Measurements from ENCODE around the gene GPHN. TPM values are rescaled to one million over a fixed set of nuclear protein-coding genes. Genes with fewer than 3 reads are reported as not detected.
A peak's percentile ranks its signal among the peaks of the same experiment; 100 is the strongest.

Gene GPHN
- total RNA-seq, 2 experiments from 2014 or later = 10.0 to 10.7 TPM

GRCh38 chr14:66645716-66646115, 137.8 kb downstream of the GPHN start:
- no peak for DNase-seq
- no peak for ATAC-seq (ENCODE audit: poor library complexity)
- Histone ChIP-seq H3K4me3 (ENCODE audit: low read length) (no peak overlapping the region), H3K4me1 (ENCODE audit: insufficient read depth, low read length) (no peaks in the 10 kb centered on the region), H3K27ac (ENCODE audit: low read depth in 1 of 2, low read length in 2 of 2) (no peak overlapping the region), H3K9me3 (ENCODE audit: control insufficient read depth in 1 of 2, insufficient read depth in 1 of 2, low read length in 2 of 2) (peaks cover 0 to 4% of the 10 kb centered on the region in 2 experiments), H3K27me3 (ENCODE audit: control insufficient read depth in 1 of 2, insufficient read depth in 2 of 2, low read length in 2 of 2) (no peaks in the 10 kb centered on the region), H3K36me3 (ENCODE audit: insufficient read depth, low read length) (no peaks in the 10 kb centered on the region)
- H3K4me3 Mint-ChIP-seq = no peak overlapping the region
- H3K36me3 Mint-ChIP-seq (ENCODE audit: low read depth) = peaks cover 6% of the 10 kb centered on the region
- H3K27ac Mint-ChIP-seq = no peak overlapping the region
- ChIA-PET CTCF (no interaction called here), POLR2A (no interaction called here)
- intact Hi-C loops (cut with DNase I, micrococcal nuclease) = no loop called here
- no peaks in the 10 kb centered on the region for H3K27me3 Mint-ChIP-seq
- TF ChIP-seq, protein P1, sequence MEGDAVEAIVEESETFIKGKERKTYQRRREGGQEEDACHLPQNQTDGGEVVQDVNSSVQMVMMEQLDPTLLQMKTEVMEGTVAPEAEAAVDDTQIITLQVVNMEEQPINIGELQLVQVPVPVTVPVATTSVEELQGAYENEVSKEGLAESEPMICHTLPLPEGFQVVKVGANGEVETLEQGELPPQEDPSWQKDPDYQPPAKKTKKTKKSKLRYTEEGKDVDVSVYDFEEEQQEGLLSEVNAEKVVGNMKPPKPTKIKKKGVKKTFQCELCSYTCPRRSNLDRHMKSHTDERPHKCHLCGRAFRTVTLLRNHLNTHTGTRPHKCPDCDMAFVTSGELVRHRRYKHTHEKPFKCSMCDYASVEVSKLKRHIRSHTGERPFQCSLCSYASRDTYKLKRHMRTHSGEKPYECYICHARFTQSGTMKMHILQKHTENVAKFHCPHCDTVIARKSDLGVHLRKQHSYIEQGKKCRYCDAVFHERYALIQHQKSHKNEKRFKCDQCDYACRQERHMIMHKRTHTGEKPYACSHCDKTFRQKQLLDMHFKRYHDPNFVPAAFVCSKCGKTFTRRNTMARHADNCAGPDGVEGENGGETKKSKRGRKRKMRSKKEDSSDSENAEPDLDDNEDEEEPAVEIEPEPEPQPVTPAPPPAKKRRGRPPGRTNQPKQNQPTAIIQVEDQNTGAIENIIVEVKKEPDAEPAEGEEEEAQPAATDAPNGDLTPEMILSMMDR (IDR thresholded peaks at IDR 0.05) = no peak
- H3K4me1 Mint-ChIP-seq (ENCODE audit: low read depth) = peaks cover 29% of the 10 kb centered on the region
- H3K9me3 Mint-ChIP-seq = no peaks in the 10 kb centered on the region

DNA sequence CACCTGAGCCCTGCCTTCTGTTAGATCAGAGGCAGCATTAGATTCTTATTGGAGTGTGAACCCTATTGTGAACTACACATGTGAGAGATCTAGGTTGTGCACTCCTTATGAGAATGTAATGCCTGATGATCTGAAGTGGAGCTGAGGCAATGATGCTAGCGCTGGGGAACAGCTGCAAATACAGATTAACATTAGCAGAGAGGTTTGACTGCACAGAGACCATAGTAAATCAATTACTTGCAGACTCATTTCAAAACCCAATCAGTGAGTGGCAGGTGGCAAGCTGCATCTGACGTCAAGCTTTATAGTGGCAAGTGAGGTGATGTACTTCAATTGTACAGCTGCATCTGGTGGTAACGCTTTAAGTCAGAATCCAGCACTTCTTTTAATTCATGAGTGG, 141.6 kb downstream of the GPHN start:
- H3K4me3 Mint-ChIP-seq = no peak overlapping the region
- peaks cover 18% of the 10 kb centered on the region for H3K36me3 Mint-ChIP-seq (ENCODE audit: low read depth)
- intact Hi-C loops (cut with DNase I, micrococcal nuclease) = no loop called here
- ChIA-PET CTCF (interaction anchor here (0.9 kb wide), 1 partner anchor 9 kb away, joined by 3 read pairs; no protein-coding TSS in a partner anchor), POLR2A (no interaction called here)
- Histone ChIP-seq H3K9me3 (ENCODE audit: control insufficient read depth in 1 of 2, insufficient read depth in 1 of 2, low read length in 2 of 2) (peaks cover 0 to 4% of the 10 kb centered on the region in 2 experiments), H3K36me3 (ENCODE audit: insufficient read depth, low read length) (no peaks in the 10 kb centered on the region), H3K4me1 (ENCODE audit: insufficient read depth, low read length) (no peaks in the 10 kb centered on the region), H3K4me3 (ENCODE audit: low read length) (no peak overlapping the region), H3K27me3 (ENCODE audit: control insufficient read depth in 1 of 2, insufficient read depth in 2 of 2, low read length in 2 of 2) (no peaks in the 10 kb centered on the region), H3K27ac (ENCODE audit: low read depth in 1 of 2, low read length in 2 of 2) (no peak overlapping the region)
- H3K27ac Mint-ChIP-seq = no peak overlapping the region
- ATAC-seq (ENCODE audit: poor library complexity) = no peak
- H3K27me3 Mint-ChIP-seq = no peaks in the 10 kb centered on the region
- TF ChIP-seq, protein P1 (IDR thresholded peaks at IDR 0.05) = no peak
- H3K4me1 Mint-ChIP-seq (ENCODE audit: low read depth) = peaks cover 33% of the 10 kb centered on the region
- H3K9me3 Mint-ChIP-seq = peaks cover 2% of the 10 kb centered on the region
- DNase-seq = peak in 2 of 14 experiments; percentile 7 to 8

DNA sequence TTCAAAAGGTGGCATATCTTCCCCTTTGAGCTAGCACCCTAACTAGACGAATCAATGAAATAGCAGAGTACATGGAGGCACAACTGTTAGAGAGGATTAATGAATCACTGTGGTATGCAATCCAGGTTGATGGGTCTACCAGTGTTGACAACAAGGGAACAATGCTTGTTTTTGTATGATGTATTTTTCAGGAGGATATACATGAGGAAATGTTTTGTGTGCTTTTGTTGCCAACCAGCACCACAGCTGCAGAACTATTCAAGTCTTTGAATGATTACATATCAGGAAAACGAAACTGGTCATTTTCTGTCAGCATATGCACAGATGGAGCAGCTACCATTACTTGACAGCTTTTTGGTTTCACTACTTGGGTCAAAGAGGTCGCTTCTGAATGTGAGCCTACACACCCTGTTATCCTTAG, 142.6 kb downstream of the GPHN start:
- Histone ChIP-seq H3K4me3 (ENCODE audit: low read length) (no peak overlapping the region), H3K4me1 (ENCODE audit: insufficient read depth, low read length) (no peaks in the 10 kb centered on the region), H3K27me3 (ENCODE audit: control insufficient read depth in 1 of 2, insufficient read depth in 2 of 2, low read length in 2 of 2) (no peaks in the 10 kb centered on the region), H3K36me3 (ENCODE audit: insufficient read depth, low read length) (no peaks in the 10 kb centered on the region), H3K27ac (ENCODE audit: low read depth in 1 of 2, low read length in 2 of 2) (no peak overlapping the region), H3K9me3 (ENCODE audit: control insufficient read depth in 1 of 2, insufficient read depth in 1 of 2, low read length in 2 of 2) (peaks cover 0 to 4% of the 10 kb centered on the region in 2 experiments)
- intact Hi-C loops (cut with DNase I, micrococcal nuclease) = no loop called here
- Mint-ChIP-seq H3K27ac (no peak overlapping the region), H3K4me1 (ENCODE audit: low read depth) (peaks cover 33% of the 10 kb centered on the region), H3K27me3 (no peaks in the 10 kb centered on the region), H3K4me3 (no peak overlapping the region), H3K9me3 (peaks cover 5% of the 10 kb centered on the region), H3K36me3 (ENCODE audit: low read depth) (peaks cover 28% of the 10 kb centered on the region)
- DNase-seq (no peak), ATAC-seq (ENCODE audit: poor library complexity) (no peak)
- POLR2A ChIA-PET = interaction anchor here (0.6 kb wide), 1 partner anchor 41 kb away, joined by 3 read pairs; no protein-coding TSS in a partner anchor
- TF ChIP-seq, protein P1 (IDR thresholded peaks at IDR 0.05) = no peak
- CTCF ChIA-PET = interaction anchor here (0.6 kb wide), 1 partner anchor 29 kb away, joined by 3 read pairs; no protein-coding TSS in a partner anchor
